ENCODE data around the gene LYZ.
A peak's percentile ranks its signal among the peaks of the same experiment; 100 is the strongest.

Gene LYZ

GRCh38 chr12:69366796-69367195 lies 18.6 kb downstream of the LYZ start:
- H3K4me3 Mint-ChIP-seq, result no peak overlapping the region
- DNase-seq, result no peak
- H3K27ac Mint-ChIP-seq, result peak overlapping the region in 1 of 2 donors; percentile 20
- H3K9me3 Mint-ChIP-seq, result no peaks in the 10 kb centered on the region
- peaks cover 0 to 1% of the 10 kb centered on the region in 2 donors for H3K4me1 Mint-ChIP-seq (ENCODE audit: low read depth in 2 of 2)
- H3K36me3 Mint-ChIP-seq (ENCODE audit: insufficient read depth), result peaks cover 42% of the 10 kb centered on the region
- no peaks in the 10 kb centered on the region for H3K27me3 Mint-ChIP-seq
- ATAC-seq (replicated peaks), result no peak

- H3K27me3 Mint-ChIP-seq, result no peaks in the 10 kb centered on the region
- peaks cover 46% of the 10 kb centered on the region for H3K36me3 Mint-ChIP-seq (ENCODE audit: insufficient read depth)
- H3K27ac Mint-ChIP-seq, result no peak overlapping the region
- H3K4me1 Mint-ChIP-seq (ENCODE audit: low read depth in 2 of 2), result peaks cover 0 to 1% of the 10 kb centered on the region in 2 donors
- DNase-seq (no peak), ATAC-seq (replicated peaks) (no peak)
- no peak overlapping the region for H3K4me3 Mint-ChIP-seq
- no peaks in the 10 kb centered on the region for H3K9me3 Mint-ChIP-seq
These were observed 20.0 kb downstream of the LYZ start for GRCh38 chr12:69368171-69368570.

- Mint-ChIP-seq H3K9me3 (no peaks in the 10 kb centered on the region), H3K4me1 (ENCODE audit: low read depth in 2 of 2) (peaks cover 2 to 4% of the 10 kb centered on the region in 2 donors), H3K27me3 (no peaks in the 10 kb centered on the region), H3K36me3 (ENCODE audit: insufficient read depth) (peaks cover 18% of the 10 kb centered on the region), H3K27ac (peak overlapping the region in 1 of 2 donors; percentile 25), H3K4me3 (no peak overlapping the region)
- ATAC-seq (replicated peaks) (no peak), DNase-seq (no peak)
These were observed 34.9 kb downstream of the LYZ start for GRCh38 chr12:69383074-69383473.

GRCh38 chr12:69385038-69385437 lies 36.9 kb downstream of the LYZ start:
- Mint-ChIP-seq H3K4me1 (ENCODE audit: low read depth in 2 of 2) (peaks cover 1 to 4% of the 10 kb centered on the region in 2 donors), H3K27ac (no peak overlapping the region), H3K9me3 (no peaks in the 10 kb centered on the region), H3K4me3 (no peak overlapping the region), H3K27me3 (no peaks in the 10 kb centered on the region), H3K36me3 (ENCODE audit: insufficient read depth) (peaks cover 9% of the 10 kb centered on the region)
- ATAC-seq (replicated peaks) (no peak), DNase-seq (no peak)

GRCh38 chr12:69386921-69387320 lies 38.7 kb downstream of the LYZ start:
- no peak overlapping the region for H3K27ac Mint-ChIP-seq
- H3K36me3 Mint-ChIP-seq (ENCODE audit: insufficient read depth), result peaks cover 16% of the 10 kb centered on the region
- H3K4me1 Mint-ChIP-seq (ENCODE audit: low read depth in 2 of 2), result peaks cover 1 to 4% of the 10 kb centered on the region in 2 donors

GRCh38 chr12:69388371-69388770 lies 40.2 kb downstream of the LYZ start:
- ATAC-seq (replicated peaks), result no peak
- DNase-seq, result no peak
- H3K9me3 Mint-ChIP-seq, result no peaks in the 10 kb centered on the region
- H3K4me3 Mint-ChIP-seq, result no peak overlapping the region
- H3K36me3 Mint-ChIP-seq (ENCODE audit: insufficient read depth), result peaks cover 19% of the 10 kb centered on the region
- no peaks in the 10 kb centered on the region for H3K27me3 Mint-ChIP-seq
- peaks cover 0 to under 1% of the 10 kb centered on the region in 2 donors for H3K4me1 Mint-ChIP-seq (ENCODE audit: low read depth in 2 of 2)
- peak overlapping the region in 1 of 2 donors; percentile 52 for H3K27ac Mint-ChIP-seq

More at GRCh38 chr12:69386921-69387320, 38.7 kb downstream of the LYZ start:
- DNase-seq, result no peak
- Mint-ChIP-seq H3K27me3 (no peaks in the 10 kb centered on the region), H3K9me3 (no peaks in the 10 kb centered on the region), H3K4me3 (no peak overlapping the region)
- no peak for ATAC-seq (replicated peaks)

GRCh38 chr12:69389831-69390230 lies 41.6 kb downstream of the LYZ start:
- H3K27ac Mint-ChIP-seq, result no peak overlapping the region
- H3K4me3 Mint-ChIP-seq, result no peak overlapping the region
- ATAC-seq (replicated peaks), result no peak

GRCh38 chr12:69392179-69392928 lies 44.2 kb downstream of the LYZ start:
- no peak for DNase-seq

More at GRCh38 chr12:69389831-69390230, 41.6 kb downstream of the LYZ start:
- no peaks in the 10 kb centered on the region for H3K4me1 Mint-ChIP-seq (ENCODE audit: low read depth in 2 of 2)
- DNase-seq, result no peak
- no peaks in the 10 kb centered on the region for H3K27me3 Mint-ChIP-seq
- peaks cover 19% of the 10 kb centered on the region for H3K36me3 Mint-ChIP-seq (ENCODE audit: insufficient read depth)
- no peaks in the 10 kb centered on the region for H3K9me3 Mint-ChIP-seq

GRCh38 chr12:69396041-69396440 lies 47.9 kb downstream of the LYZ start:
- H3K27ac Mint-ChIP-seq, result no peak overlapping the region
- ATAC-seq (replicated peaks), result no peak

More at GRCh38 chr12:69392179-69392928, 44.2 kb downstream of the LYZ start:
- Mint-ChIP-seq H3K9me3 (peaks cover 0 to 3% of the 10 kb centered on the region in 2 donors), H3K27ac (no peak overlapping the region), H3K4me1 (ENCODE audit: low read depth in 2 of 2) (no peaks in the 10 kb centered on the region), H3K36me3 (ENCODE audit: insufficient read depth) (peaks cover 19% of the 10 kb centered on the region), H3K27me3 (no peaks in the 10 kb centered on the region), H3K4me3 (no peak overlapping the region)
- ATAC-seq (replicated peaks), result no peak

GRCh38 chr12:69396963-69397362 lies 48.8 kb downstream of the LYZ start:
- ATAC-seq (replicated peaks) (no peak), DNase-seq (no peak)
- Mint-ChIP-seq H3K9me3 (peaks cover 0 to 3% of the 10 kb centered on the region in 2 donors), H3K27me3 (no peaks in the 10 kb centered on the region), H3K4me3 (no peak overlapping the region), H3K4me1 (ENCODE audit: low read depth in 2 of 2) (no peaks in the 10 kb centered on the region), H3K27ac (no peak overlapping the region), H3K36me3 (ENCODE audit: insufficient read depth) (peaks cover 4% of the 10 kb centered on the region)

More at GRCh38 chr12:69396041-69396440, 47.9 kb downstream of the LYZ start:
- H3K27me3 Mint-ChIP-seq, result no peaks in the 10 kb centered on the region
- H3K4me3 Mint-ChIP-seq, result no peak overlapping the region
- no peak for DNase-seq
- H3K36me3 Mint-ChIP-seq (ENCODE audit: insufficient read depth), result peaks cover 9% of the 10 kb centered on the region
- H3K4me1 Mint-ChIP-seq (ENCODE audit: low read depth in 2 of 2), result no peaks in the 10 kb centered on the region
- peaks cover 0 to 3% of the 10 kb centered on the region in 2 donors for H3K9me3 Mint-ChIP-seq

GRCh38 chr12:69397978-69398377 lies 49.8 kb downstream of the LYZ start:
- DNase-seq (no peak), ATAC-seq (replicated peaks) (no peak)
- Mint-ChIP-seq H3K4me1 (ENCODE audit: low read depth in 2 of 2) (no peaks in the 10 kb centered on the region), H3K9me3 (peaks cover 0 to 3% of the 10 kb centered on the region in 2 donors), H3K27ac (no peak overlapping the region), H3K36me3 (ENCODE audit: insufficient read depth) (no peaks in the 10 kb centered on the region), H3K4me3 (no peak overlapping the region), H3K27me3 (no peaks in the 10 kb centered on the region)

- Mint-ChIP-seq H3K27me3 (no peaks in the 10 kb centered on the region), H3K9me3 (no peaks in the 10 kb centered on the region), H3K27ac (no peak overlapping the region), H3K36me3 (ENCODE audit: insufficient read depth) (no peaks in the 10 kb centered on the region), H3K4me1 (ENCODE audit: low read depth in 2 of 2) (no peaks in the 10 kb centered on the region), H3K4me3 (no peak overlapping the region)
- DNase-seq, result no peak
- no peak for ATAC-seq (replicated peaks)
These were observed 53.8 kb downstream of the LYZ start for GRCh38 chr12:69401940-69402339.
